ENCODE measurements around the gene GLRA2.

Gene GLRA2

DNA sequence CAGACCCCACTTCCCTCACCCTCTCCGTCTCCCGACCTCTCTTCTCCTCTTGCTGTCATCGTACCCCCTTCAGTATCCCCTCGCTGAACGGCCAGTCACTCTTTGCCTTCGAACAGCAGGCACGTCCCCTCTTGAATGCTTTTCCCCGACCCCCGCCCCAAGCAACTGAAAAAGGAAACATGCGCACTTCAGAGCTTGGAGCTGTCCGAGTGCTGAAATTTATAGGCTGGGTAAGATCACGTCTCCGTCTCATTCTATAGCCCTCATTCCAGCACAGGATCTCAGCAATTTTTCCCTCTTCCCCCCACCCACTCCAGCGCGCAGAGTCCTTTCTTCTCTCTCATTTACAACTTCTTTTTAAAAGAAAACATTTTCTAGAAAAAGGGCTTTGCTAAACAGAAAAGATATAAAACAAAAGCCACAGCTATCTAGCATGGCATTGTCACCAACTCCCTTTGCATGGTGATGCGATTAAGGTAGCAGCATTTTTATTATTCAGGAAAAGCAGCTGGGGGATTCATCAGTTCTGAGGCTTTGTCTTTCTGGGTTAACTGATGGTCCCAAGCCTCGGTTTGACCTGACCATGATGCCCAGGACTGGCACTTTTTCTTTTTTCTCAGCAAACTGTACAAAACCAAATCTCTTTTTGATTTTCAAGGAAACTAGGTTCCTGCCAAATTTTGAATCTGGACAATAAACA is at the start of gene GLRA2:
Gene GLRA2, plus strand, starts transcription at position 247 of the 700 bp plus-strand sequence. CDS start 522 bp downstream, outside the sequence.
- DNase-seq, result no peak

- no peak for DNase-seq
Observed at GRCh38 chrX:14489437-14489836, 39.9 kb upstream of the GLRA2 start.

GRCh38 chrX:14491689-14492088 is 37.6 kb upstream of the GLRA2 start:
- no peak for DNase-seq

DNA sequence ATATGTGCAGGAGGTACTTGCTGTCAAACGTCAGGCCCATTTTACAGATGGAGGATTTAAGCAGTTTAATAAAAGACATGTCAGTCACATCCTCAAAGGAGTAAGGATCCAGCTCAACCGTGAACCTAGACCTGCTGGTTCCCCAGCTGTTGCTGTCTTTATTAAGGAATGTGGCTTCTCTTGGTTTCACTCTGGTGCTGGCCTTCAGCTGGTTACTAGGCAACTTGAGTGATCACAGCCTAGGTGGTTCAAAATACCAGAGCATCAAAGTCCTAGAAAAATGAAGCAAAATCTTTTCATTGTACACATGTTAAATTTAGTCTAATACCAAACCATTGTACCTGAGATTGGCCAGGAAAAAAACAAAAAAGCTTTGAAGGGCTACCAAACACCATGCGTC is 32.7 kb upstream of the GLRA2 start:
- no peak for DNase-seq

- DNase-seq, result no peak
Observed at GRCh38 chrX:14497184-14497666, 32.1 kb upstream of the GLRA2 start.

DNA sequence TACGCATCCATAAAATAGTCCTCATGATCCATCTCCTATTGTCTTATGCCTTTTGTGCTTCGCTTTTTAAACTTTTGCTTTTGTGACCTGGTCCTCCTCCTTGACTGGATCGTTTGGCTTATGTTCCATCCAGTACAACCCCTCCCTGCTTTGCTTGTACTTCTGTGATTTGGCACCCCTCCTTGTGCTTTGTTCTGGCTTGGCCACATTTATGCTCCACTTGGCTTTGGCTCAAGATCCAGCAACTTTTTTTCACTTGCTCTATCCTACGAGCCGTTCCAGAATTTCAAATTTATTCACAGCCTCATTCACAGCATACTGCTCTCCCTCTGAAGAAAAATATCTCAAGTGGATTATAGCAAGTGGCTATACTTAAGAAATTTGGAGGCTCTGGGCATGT is 28.0 kb upstream of the GLRA2 start:
- DNase-seq, result no peak

DNA sequence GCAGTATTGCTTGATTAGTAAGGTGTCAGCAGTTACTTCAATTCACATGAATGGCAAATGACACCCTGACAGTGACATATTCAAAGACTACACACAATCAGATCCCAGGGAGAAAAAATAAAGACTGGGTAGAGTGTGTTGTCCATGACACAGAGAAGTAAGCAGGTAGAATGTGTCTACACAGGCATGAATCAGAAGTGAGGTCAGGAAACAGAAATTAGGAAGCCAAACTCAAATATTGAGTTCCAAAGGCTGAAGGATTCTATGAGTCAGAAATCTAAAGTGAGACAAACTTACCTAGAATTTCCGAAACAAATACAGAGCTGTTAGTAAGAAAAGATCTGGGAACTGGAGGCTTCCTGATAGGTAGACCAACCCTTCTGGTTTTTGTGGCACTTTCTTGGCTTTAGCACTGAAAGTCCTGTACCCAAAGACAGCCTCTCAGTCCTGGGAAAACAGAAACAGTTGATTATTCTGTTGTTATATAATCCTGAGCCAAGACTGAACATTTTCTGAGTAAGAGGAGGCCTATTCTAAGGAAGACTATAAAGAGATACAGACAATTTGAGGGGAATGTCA is 24.3 kb upstream of the GLRA2 start:
- DNase-seq, result no peak

- no peak for DNase-seq
Observed at GRCh38 chrX:14505648-14506047, 23.7 kb upstream of the GLRA2 start.

GRCh38 chrX:14506866-14507265 is 22.5 kb upstream of the GLRA2 start:
- DNase-seq, result no peak

- DNase-seq, result no peak
Observed at GRCh38 chrX:14508025-14508690, 21.2 kb upstream of the GLRA2 start.

DNA sequence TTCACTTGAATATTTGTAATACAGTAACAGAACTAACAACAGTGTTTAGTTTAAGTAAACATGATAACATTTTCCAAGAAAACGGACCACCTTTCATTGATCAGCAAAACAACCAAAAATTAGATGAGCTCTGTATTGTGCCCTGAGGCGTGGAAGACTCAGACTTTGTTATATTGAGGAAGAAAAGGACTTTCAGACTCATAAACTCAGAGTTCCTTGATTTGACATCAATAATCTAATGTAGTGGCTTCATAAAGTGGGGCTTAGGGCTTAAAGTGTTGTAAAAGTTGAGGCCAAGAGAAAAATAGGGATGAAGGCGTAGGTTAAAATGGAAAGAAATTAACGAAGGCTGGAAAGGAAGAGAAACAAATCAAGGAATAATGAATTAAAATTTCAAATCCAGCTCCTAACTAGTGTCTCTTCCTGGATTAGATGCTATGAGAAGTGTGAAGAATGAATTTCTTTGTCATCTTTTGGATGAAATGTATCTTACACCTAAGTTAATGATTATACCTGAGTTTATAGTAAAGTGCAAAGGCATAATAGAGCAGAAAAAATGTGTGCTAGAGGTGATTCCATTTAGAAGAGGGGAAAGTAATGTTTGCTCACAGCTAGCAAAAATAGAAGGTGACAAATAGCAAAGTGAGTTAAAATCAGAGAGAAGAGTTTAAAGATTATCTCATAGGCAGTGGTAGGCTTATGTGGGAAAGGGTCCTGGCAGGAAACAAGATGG is 19.8 kb upstream of the GLRA2 start:
- DNase-seq, result no peak

DNA sequence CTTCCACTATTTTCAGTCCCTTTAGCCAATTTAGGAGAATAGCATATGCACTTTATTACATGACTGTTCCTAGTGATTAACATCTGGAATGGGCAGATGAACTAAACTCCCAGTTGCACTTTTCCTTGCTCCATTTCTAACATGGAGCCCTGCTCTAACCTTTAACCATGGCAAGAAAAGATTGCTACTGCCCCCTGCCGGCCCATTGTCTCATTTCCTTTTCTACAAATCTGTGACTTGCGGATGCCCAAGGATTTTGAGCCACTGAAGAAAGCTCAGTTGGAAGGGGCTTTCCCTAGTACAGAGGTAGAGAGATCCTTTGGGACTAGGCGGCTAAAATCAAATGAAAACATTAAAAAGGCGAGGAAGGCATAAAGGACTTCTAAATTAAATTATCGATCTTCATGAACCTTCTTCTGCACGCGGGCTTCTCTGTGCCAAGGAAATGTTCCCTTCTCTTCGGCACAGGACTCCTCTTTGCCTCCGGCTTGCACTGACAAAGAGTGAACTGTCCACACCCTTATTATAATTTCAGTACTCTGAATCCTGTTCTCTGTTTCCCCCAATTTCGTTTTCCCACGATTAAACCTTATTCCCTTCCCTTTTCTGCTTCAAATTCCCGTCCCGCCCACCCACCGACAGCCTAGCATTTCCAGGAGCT is 577 bp upstream of the GLRA2 start:
- peak; percentile 49 for DNase-seq

DNA sequence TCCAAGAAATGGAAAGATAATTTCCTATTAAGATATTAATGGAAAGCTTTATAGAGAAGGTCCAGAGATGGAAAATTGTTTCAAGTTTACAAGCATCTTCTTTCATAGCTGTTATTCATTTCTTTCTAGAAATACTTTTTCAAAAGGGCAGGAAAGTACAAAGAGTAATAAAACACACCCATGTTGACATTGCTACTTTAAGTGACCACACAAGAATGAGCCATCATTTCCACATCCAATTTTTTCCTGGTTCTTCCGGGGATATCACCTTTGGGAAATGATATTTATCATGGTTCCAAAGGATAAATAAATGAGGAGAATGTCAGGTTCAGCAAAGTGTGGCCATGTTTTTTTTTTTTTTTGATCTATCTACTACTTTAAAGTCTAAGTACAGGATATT is 4.5 kb downstream of the GLRA2 start:
- no peak for DNase-seq

- no peak for DNase-seq
Observed at GRCh38 chrX:14546190-14546589, 16.9 kb downstream of the GLRA2 start.

- no peak for DNase-seq
Observed at GRCh38 chrX:14554131-14554715, 24.9 kb downstream of the GLRA2 start.

DNA sequence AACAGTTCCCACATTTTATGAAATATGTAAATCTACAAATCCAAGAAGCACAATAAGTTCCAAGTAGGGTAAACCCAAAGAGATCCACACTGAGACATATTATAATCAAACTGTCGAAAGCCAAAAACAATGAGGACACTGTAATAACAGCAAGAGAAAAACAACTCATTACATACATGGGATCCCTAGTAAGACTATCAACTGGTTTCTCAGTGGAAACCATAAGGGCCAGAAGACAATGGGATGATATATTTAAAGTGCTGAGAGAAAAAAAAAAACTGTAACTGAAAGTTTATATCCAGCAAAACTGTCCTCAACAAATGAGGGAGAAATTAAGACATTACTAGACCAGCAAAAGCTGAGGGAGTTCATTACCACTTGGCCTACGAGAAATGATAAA is 34.7 kb downstream of the GLRA2 start:
- no peak for DNase-seq

DNA sequence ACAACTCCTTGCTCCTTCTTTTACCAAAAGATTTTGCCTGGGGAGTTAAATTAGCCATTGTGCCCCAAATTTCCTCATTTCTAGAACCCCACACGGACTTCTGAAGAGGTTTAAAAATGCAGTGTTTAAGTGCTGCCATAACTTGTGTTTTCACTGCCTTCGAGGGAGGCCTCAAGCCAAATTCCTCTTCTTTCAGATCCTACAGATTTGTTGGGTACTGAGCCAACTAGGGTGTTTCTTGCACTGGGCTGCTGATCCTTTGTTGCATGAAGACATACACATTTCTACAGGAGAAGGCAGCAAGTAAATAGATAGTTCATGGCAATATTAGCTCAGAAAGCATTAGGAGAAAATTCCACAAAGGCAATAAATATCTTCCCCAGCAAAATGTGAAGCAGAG is 43.8 kb downstream of the GLRA2 start:
- DNase-seq, result no peak

DNA sequence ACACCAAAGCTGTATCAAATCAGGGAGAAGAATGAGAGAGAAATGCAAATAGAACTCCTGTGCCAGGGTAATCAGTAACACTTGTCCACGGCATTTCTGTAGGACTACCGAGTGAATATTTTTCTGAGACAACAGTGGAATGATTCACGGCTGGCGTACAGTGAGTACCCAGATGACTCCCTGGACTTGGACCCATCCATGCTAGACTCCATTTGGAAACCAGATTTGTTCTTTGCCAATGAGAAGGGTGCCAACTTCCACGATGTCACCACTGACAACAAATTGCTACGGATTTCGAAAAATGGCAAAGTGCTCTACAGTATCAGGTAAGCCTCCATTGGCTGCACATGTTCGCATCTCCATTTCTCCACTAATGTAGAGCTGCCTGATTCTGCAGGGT is 51.7 kb downstream of the GLRA2 start:
- no peak for DNase-seq

- DNase-seq, result no peak
Observed at GRCh38 chrX:14584548-14584947, 55.2 kb downstream of the GLRA2 start.

GRCh38 chrX:14590216-14590615 is 60.9 kb downstream of the GLRA2 start:
- no peak for DNase-seq

DNA sequence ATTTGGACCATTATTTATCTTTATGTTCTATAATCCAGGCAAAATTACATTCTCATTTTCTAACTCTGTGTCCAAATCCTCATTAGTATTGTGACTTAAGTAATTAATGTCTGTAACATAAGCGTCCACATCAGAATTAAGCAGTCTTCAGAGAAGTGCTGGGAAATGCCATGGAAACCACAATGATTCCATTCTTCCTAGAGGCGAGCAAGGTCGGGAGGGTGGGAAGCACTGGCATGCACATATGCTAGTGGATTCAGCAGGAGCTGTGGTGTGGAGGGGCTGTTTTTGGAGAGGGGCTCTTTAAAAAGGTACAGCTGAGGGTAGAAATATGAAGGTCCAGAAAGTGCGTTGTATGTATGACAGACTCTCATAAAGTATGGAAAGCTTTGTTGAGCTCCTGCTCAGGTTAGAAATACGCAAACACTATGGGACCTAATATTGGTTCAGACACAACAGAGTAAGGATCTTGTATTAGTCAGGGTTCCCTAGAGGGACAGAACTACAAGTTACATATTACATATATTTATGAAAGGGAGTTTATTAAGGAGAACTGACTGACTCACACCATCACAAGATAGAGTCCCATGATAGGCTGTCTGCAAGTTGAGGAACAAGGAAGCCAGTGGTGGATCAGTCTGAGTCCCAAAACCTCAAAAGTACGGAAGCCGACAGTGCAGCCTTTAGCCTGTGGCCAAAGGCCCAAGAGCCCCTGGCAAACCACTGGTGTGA is 61.5 kb downstream of the GLRA2 start:
- DNase-seq, result no peak

GRCh38 chrX:14591976-14592375 is 62.6 kb downstream of the GLRA2 start:
- no peak for DNase-seq
